OCI-LY7 (cell line): Measurements from ENCODE around the gene ASPRV1.

ENCODE experiments used
- EZH2phosphoT487 ChIP-seq: fragments of 200-600 bp; sonication (generic); IDR thresholded peaks from 2 replicates; pipeline ENCODE4 v1.6.1; 2018; ENCODE audit warnings: low read depth, borderline replicate concordance, mild to moderate bottlenecking, mixed run types, antibody characterized with exemption, low read length, moderate library complexity, mixed read lengths
- TF ChIP-seq, protein P1 (sequence below): fragments of 200-600 bp; sonication (generic); conservative IDR thresholded peaks from 2 replicates; pipeline ENCODE4 v1.5.1; 2014; ENCODE audit warnings: mild to moderate bottlenecking, antibody characterized with exemption, low read length, moderate library complexity, mixed read lengths

DNA sequence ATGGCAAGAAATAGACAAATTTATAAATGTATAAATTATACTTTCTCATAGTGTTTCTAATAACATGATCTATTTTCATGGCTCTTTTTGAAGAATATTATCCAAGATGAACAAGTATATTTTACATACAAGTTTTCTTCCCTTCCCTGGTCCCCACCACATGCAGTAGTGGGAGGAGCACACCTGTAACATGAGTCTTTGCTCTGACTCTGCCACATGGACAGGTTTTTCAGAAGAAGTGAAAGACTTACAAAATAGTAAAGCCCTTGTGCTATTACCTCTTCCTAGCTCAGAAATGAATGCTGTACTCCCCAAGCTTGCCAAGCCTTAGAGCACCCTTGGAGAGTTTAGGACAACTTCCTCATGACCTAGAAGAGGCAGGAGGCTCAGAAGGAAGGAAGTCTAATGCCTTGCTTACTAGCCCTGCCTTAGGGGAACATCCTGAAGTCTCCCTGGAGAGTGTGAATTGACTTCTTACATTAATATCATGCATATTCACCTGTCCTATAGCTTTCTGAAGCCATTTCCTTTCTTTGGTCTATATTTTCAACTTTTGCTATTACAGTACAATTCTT is 28.1 kb downstream of the ASPRV1 start:
- TF ChIP-seq, protein P1, sequence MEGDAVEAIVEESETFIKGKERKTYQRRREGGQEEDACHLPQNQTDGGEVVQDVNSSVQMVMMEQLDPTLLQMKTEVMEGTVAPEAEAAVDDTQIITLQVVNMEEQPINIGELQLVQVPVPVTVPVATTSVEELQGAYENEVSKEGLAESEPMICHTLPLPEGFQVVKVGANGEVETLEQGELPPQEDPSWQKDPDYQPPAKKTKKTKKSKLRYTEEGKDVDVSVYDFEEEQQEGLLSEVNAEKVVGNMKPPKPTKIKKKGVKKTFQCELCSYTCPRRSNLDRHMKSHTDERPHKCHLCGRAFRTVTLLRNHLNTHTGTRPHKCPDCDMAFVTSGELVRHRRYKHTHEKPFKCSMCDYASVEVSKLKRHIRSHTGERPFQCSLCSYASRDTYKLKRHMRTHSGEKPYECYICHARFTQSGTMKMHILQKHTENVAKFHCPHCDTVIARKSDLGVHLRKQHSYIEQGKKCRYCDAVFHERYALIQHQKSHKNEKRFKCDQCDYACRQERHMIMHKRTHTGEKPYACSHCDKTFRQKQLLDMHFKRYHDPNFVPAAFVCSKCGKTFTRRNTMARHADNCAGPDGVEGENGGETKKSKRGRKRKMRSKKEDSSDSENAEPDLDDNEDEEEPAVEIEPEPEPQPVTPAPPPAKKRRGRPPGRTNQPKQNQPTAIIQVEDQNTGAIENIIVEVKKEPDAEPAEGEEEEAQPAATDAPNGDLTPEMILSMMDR, result no peak
- TF ChIP-seq EZH2phosphoT487, result no peak
